HG02642 (cell line): ENCODE results near the gene ABCA3.
A peak's percentile ranks its signal among the peaks of the same experiment; 100 is the strongest.
"Not testable (repeated sequence)": the region's sequence is repeated elsewhere in the genome, so short reads cannot be mapped to it uniquely, and the experiment has no call there.

ENCODE experiments used
- ATAC-seq: cut with Tn5 transposase; IDR thresholded peaks from one replicate; pipeline ENCODE4 v1.9.1; 2021; ENCODE audit warnings: mild to moderate bottlenecking; ENCODE audit not compliant: unreplicated experiment, poor library complexity

The ABCA3 gene

GRCh38 chr16:2340564-2341455, at the start of gene ABCA3:
Gene ABCA3, minus strand, starts transcription at chr16:2340728. Its CDS starts 14,262 bp downstream, at chr16:2326466.
- ATAC-seq, result peak; percentile 89

GRCh38 chr16:2388875-2389433, 48.4 kb upstream of the ABCA3 start:
- ATAC-seq, result no peak

GRCh38 chr16:2388139-2388874, 47.8 kb upstream of the ABCA3 start:
- ATAC-seq, result no peak

- no peak for ATAC-seq
These were observed 46.5 kb upstream of the ABCA3 start for GRCh38 chr16:2386990-2387389.

GRCh38 chr16:2385982-2386381, 45.5 kb upstream of the ABCA3 start:
- ATAC-seq, result not testable (repeated sequence)

- ATAC-seq, result no peak
These were observed 44.8 kb upstream of the ABCA3 start for GRCh38 chr16:2385190-2385836.

- ATAC-seq, result no peak
These were observed 43.9 kb upstream of the ABCA3 start for GRCh38 chr16:2384426-2384825.

GRCh38 chr16:2383501-2383900, 43.0 kb upstream of the ABCA3 start:
- no peak for ATAC-seq

GRCh38 chr16:2374644-2375043, 34.1 kb upstream of the ABCA3 start:
- ATAC-seq, result no peak

GRCh38 chr16:2373176-2373575, 32.6 kb upstream of the ABCA3 start:
- no peak for ATAC-seq

- ATAC-seq, result no peak
These were observed 32.2 kb upstream of the ABCA3 start for GRCh38 chr16:2372684-2373083.

- no peak for ATAC-seq
These were observed 30.9 kb upstream of the ABCA3 start for GRCh38 chr16:2371421-2371820.

- no peak for ATAC-seq
These were observed 30.2 kb upstream of the ABCA3 start for GRCh38 chr16:2370721-2371120.

- no peak for ATAC-seq
These were observed 26.3 kb upstream of the ABCA3 start for GRCh38 chr16:2366660-2367309.

GRCh38 chr16:2365397-2366294, 25.1 kb upstream of the ABCA3 start:
- ATAC-seq, result no peak

GRCh38 chr16:2364638-2365210, 24.2 kb upstream of the ABCA3 start:
- ATAC-seq, result no peak

GRCh38 chr16:2362218-2362617, 21.7 kb upstream of the ABCA3 start:
- ATAC-seq, result no peak

- no peak for ATAC-seq
These were observed 20.6 kb upstream of the ABCA3 start for GRCh38 chr16:2361129-2361528.

GRCh38 chr16:2359919-2360318, 19.4 kb upstream of the ABCA3 start:
- ATAC-seq, result no peak
